HG03558 (cell line): ENCODE measurements around the gene KRT76.

Experiments
- ATAC-seq: cut with Tn5 transposase; IDR thresholded peaks from one replicate; pipeline ENCODE4 v1.9.1; 2021; ENCODE audit warnings: moderate number of reproducible peaks; ENCODE audit not compliant: unreplicated experiment; ENCODE audit errors: extremely low read depth

The KRT76 gene

DNA sequence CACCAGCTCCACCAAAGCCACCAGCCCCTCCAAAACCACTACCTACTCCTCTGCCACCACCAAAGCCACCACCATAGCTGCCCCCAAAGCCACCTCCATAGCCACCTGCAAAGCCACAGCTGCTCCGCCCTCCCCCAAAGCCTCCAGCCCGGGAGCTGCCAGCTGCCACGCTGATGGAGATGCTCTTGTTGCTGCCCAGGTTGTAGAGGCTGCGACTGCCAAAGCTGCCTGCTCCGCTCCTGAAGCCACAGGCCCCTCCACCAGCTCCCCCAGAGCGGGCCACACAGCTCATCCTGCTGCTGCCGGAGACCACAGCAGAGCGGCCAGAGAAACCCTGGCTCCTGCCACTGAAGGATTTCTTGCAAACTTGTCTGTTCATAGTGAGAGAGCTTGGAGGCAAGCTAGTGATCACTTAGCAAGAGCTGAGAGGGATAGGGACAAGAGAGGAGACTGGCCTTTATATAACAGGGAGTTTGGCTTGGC lies at the start of gene KRT76:
Gene KRT76, minus strand, starts transcription at position 433 of the 483 bp plus-strand sequence. Its CDS starts 54 bp downstream, at position 379.
- ATAC-seq: no peak

DNA sequence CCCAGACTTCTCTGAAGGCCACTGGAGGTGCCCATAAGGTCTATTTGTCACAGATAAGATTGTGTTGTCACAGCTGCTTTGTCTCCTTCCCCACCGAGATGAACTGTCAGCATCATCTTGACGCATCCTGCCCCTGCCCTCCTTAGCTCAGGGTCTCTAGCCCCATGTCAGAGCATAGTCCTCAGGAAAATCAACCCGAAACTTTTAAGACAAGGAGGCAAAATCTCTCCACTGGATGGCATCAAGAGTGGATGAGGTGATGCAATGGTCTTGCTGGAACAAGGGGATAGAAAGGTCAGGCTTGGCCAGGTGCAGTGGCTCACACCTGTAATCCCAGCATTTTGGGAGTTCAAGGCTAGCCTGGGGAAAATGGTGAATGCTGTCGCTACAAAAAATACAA lies 48.8 kb upstream of the KRT76 start:
- no peak for ATAC-seq

DNA sequence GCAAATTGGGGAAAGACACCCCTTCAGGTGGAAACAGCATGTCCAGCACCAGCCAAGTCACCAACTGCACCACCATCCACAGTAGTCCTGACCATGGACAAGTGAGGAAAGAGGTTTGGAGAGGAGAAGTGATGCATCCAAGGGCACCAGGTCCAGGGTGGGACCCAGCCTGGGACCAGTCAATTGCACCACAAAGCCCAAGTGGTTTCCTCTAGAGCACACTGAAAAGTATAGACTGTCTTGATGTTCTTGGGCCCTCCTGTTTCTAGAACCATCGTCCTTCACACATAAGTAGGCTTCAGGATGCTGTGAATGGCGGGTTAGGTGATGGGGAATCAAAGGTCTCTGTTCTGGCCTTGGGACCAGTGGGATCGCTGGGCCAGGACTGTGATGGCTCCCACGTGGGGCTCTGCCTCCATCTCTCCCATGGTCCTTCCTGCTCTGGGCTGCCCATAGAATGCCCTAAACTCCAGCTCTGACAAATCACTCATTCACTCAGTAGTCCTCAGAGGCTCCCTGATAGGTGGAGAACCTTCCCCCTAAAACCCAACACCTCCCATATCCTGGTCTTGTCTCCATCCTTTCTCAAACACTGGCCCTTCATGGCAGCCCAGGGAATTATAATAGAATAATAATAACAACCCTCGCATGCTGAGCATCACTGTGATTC lies 47.7 kb upstream of the KRT76 start:
- no peak for ATAC-seq

DNA sequence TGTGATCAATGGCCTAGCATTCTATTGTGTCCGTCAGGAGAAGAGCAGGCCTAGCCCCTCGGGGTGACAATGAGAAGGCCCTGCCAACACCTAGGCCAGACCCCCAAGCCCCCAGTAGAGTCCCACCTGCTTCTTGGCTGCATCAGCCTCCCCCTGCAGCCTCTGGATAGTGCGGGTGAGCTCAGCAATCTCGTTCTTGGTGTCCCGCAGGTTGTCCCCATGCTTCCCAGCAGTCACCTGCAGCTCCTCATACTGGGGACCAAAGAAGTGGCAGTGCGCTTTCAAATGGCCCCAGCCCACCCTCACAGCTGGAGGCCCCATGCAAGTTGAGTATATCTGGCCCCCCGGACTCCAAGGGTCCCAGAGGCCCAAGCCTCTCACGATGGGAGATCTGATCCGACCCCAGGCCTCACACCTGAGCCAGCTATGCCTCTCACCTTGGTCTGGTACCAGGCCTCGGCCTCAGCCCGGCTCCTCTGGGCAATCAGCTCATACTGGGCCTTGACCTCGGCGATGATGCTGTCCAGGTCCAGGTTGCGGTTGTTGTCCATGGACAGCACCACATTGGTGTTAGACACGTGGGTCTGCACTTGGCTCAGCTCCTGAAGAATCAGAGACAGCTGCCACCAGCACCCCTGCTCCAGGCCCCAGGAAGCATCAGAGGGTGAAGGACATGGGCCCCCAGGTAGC lies 46.8 kb upstream of the KRT76 start:
- ATAC-seq: no peak

DNA sequence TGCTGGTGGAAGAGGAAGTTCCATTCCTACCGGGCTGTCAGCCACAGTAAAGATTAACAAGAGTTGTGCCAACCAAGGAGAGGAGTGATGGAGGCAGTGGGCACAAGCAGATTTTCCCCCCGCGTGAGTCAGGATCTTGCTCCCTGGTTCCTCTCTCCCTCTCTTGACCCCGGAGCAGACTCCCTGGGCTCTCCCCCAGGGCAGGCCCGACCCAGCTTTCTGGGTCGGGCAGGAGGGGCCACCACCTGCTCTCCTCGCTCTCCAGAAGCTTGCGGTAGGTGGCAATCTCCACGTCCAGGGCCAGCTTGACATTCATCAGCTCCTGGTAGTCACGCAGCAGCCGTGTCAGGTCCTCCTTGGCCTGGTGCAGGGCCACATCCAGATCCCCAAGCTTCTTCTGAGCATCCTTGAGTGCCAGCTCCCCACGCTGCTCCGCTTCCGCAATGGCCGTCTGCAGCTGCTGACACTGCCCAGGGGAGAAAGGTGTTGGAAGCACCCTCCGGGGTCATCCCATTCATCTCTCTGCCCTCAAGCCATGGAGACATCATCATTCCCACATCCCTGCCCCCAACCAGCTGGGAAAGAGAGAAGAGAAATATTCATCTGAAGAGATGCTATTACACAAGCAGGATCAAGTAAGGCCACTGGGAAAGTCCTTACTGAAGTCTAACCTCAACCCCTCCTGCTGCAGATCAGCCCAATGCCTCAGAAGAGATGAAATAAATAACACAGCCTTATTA lies 45.8 kb upstream of the KRT76 start:
- no peak for ATAC-seq

DNA sequence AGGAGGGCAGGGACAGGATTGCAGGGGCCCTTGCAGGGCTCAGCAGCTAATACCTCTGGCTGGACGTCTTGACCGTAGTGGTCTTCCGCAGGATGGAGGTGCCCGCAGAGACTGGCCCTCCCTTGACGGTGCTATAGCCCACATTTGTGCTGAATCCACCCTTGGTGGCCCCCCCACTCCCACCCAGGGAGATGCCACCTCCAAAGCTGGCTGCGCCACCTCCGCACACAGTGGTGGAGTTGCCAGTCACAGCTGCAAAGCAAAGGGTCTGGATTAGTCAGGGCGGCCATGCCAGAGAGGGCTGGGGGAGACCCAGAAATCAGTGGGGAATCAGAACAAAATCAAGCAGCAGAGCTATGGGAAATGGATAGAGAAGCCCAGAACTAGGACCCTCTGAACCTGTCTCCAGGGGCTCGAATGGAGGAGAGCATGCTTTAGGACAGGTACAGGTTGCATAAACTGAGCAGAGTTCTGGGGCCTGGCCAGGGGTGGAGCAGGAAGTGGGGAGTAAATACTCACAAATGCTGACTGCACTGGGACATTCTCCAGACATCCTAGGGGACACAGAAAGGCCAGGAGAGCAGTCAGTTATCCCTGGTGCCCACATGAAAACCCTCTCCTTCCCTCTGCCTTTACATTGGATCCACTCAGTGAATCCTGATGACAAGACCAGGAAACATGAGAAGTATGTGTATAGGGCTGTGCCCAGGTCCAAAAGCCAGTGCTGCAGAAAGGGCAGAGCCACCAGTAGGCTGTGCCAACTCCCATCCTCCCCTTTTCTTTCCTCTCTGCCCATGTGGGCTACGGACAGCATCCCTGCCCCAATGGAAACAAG lies 44.9 kb upstream of the KRT76 start:
- ATAC-seq: no peak

DNA sequence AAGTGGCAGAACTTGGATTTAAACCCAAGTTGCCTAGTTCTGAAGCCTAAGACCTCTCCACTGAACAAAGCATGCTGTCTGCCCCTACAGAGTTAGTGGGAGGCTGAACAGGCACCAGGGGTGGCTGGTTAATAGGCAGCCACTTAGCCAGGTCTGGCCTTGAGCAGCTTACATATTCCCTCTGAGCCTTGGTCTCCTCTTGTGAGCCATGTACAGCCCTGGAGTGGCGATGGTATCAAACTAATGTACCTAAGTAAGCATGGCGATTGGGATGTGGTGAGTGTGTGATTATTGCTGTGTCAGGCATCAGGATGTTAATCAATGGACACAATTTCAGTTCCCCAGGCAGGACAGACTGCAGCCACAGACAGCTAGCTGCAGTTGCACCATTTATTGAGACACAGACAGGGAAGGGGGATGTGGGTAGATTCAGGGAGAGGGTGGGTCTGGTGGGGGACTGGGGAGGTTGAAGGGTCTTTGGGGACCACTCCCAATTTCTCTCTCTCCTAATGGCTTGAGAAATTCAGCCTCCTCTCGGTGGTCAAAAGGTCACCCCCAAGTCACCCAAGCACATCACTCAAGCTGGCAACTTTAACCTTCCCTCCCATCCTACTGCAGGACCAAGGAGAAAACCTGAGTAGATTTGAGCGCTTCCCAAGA lies 44.1 kb upstream of the KRT76 start:
- ATAC-seq: no peak

DNA sequence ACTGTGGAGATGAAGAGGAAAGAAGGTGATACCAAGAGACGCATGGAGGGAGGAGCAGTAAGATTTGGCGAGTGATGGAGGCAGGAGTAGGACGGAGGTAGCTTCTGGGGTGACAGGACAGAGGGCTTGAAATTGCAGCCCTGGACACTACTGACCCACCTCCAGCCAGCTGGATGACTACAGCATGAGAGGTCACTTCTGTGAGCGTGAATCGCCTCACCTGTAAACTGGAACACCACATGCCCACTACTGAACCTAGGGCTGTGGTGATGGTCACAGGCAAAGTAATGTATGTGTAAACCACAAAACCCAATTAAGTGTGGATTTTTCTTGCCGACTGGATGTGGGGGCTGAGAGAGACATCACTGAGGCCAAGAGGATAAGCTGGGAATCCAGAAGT lies 43.4 kb upstream of the KRT76 start:
- no peak for ATAC-seq

DNA sequence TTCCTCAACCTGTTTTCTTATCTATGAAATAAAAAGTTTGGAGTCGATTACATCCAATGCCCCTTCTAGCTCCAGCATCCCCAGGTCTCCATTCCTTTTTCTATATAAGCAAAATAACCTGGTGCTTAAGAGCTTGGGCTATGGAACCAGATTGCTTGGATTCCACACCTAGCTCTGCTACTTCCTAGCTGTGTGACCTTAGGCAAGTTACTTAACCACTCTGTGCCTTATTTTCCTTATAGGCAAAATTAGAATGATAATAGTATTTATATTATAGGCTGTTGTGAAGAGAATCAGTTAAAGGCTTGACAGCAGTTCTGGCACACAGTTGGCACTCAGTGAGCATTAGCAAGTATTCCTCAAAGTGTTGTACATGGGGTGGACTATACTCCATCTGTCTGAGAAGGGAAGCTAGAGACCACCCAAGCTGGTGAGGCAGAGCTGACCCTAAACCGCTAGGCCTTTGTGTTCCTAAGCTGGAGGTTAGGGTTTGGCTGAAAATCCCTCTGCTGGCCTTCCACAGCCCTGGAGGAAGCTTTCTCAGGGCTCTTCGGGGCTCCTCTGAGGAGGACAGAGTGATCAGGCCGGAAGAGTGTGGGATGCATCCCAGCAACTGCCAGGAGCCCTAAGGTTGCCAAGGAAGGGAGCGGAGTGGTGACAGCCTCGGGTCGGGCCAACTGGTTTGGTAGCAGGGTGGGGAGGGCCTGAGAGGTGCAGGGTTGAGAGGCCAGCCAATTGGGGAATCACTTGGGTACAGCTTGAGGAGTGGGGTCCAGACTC lies 42.8 kb upstream of the KRT76 start:
- ATAC-seq: no peak

DNA sequence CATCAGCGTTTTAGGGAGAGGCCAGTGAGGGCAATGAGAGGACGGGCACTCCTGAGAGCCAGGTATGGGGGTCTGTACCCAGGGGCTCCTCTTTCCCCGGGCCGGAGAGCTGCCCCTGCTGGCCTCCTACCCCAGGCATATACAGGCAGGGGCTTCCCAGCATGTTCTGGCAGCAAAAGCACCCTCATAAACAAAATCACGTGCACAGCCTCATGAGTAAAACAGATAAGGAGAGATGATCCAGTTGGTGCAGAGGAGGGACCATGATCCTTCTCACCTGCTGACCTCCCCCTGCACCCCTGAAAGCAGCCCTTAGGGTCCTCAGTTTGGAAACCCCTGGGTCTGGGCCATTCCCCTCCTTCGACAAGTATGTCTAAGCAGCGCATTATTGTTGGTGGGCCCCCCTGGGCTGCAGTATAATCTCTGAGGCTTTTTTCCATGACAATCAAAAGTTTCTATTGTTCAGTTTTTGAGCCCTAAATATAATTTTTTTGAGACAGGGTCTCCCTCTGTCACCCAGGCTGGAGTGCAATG lies 41.8 kb upstream of the KRT76 start:
- no peak for ATAC-seq

DNA sequence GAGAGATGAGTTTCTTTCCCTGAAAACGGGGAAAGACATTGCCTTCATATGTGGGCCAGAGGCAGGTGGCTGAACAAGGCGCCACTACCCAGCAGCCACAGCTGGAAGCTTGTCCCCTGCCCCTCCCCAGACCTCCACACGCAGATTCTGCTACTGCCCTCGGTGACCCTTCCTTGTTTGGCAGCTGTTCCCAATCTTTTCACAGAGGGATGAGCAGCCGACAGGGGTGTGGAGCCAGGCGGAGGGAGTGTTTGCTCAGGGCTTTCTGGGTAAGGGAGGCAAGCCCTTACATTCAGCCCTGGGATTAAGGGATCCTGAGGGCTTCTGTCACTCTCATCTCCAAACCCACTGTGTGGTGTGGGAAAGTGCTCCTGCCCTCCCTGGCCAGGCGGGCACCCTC lies 41.2 kb upstream of the KRT76 start:
- no peak for ATAC-seq

DNA sequence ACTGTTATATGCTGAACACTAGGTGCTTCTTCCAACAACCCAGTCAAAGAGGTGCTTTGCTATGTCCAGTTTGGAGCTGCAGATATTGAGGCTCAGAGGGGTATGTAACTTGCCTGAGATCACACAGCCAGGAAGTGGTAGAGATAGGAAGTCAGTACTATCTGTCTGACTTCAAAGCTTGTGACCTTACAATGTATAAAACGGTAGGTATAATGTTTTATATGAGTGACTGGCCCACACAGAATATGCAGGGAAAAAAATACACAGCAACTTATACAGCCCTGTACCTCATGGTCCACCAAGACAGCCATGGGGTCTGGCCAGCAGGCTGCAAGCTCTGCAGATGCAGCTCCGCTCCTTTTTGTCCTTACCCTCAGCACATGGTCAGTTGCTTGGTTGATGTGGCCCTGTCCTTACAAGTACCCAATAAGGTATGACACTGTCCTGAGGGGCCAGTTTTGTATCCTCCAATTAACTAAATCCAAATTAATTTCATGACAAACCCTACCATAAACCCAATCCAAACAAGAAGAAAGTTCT lies 40.6 kb upstream of the KRT76 start:
- ATAC-seq: no peak

DNA sequence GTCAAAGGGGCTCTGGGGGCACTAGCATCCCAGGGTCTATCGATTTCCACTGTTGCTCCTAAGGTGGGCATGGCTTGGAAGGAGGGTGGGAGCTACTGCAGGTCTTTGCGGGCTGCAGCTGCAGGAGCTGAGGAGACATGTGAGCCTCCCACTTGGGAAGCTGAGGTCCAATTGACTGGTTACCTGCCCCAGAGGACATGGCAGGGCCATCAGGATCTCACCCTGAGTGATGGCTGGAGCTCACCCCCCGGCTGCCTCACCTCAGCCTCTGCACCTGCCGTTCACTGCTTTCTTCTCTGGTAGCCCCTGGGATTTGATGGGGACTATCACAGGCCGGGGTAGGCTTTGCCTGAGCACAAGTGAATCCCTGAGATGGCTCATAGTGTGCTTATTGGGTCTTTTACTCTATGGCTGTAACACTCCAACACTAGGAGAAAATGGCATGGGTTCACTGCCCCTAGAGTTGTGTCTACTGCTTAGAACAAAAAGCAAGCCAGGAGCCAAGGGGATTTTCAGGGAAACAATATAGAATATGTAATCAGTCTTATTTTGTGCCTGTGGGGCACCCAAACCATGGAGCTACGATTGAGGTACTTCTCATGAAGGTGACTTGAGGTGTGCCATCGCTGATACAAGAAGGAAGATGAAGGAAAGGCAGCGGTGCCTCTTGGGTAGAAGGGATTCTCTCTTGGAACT lies 40.0 kb upstream of the KRT76 start:
- ATAC-seq: no peak

DNA sequence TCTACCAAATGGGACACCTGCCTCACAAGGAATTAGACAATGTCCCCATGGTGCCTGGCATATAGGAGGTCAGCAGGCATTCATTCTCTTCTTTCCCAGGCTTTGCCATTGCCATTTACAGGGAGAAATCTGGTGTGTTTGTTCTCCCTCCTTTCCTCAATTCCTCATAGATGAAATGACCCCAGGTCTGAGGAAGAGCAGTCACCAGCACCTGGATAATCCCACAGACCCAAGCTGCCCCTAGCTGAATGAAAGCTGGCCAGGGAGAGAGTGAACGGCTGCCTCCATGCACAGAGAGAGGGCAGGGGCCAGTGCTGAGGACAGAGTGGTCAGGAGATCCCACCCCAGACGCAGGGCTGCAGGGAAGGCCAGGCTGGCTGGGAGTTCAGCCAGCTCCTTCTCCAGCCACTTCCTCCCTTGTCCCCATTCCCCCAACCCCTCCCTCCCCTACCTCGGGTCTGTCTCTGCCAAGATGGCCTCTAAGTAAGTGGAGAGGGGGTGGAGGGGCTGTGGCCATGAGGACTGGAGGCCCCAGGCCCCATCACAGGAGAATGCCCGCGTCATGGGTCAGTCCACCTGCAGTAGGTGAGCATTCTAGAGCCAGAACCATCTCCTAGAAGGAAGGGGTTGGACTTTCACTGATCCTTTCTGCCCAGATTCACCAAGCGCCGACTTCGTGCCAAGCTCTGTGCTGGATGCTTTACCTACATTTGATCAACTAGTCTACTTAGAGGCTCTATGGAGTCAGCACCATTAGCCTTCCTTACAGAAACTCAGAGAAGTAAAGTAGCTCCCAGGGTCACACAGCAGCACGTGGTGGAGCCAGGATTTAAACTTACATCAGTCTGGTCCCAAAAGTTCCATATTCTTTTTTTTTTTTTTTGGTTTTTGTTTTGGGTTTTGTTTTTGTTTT lies 38.8 kb upstream of the KRT76 start:
- ATAC-seq: no peak

DNA sequence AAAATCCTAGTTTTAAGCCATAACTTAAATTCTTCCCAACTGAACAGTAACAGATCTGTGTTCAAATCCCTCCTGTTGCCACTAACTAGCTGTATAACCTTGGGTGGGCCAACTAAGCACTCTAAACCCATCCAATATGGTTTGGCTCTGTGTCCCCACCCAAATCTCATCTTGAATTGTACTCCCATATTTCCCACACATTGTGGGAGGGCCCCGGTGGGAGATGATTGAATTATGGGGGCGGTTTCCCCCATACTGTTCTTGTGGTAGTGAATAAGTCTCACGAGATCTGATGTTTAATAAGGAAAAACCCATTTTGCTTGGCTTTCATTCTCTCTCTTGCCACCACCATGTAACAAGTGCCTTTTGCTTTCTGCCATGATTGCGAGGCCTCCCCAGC lies 38.0 kb upstream of the KRT76 start:
- ATAC-seq: no peak

DNA sequence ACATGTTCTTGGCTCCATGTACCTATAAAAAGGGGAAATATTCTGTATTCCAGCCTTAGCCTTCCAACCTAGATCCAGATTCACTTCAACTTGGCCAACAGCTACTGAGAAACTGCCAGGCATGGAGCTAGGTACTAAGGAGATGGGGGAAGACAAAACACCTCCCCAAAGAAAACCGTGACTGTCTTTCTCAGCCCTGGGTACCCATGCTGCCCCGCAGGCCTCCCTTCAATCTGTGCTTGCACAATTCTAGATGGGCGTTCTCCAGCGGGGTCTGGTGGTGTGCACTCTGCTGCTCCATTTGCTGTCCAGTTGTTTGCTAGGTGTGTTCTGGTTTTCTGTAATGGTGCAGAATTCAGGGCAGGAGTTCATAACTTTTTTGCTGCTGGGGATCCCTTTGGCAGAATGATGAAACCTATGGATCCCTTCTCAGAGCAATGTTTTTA lies 37.6 kb upstream of the KRT76 start:
- ATAC-seq: no peak
